ENCODE data around the gene NFKB2. TPM values are rescaled to one million over a fixed set of nuclear protein-coding genes. Genes with fewer than 3 reads are reported as not detected.

NFKB2 gene
- total RNA-seq, 2 donors from 2014 or later = 7.3 to 15.6 TPM

- Histone ChIP-seq H3K27ac (no peak overlapping the region), H3K4me3 (no peak overlapping the region), H3K9me3 (no peaks in the 10 kb centered on the region), H3K27me3 (no peaks in the 10 kb centered on the region), H3K36me3 (peaks cover 33% of the 10 kb centered on the region), H3K4me1 (no peaks in the 10 kb centered on the region)
- no peak for TF ChIP-seq CTCF (IDR thresholded peaks at IDR 0.05)
- no peak for DNase-seq (ENCODE audit: low spot score)
These were observed 10.7 kb upstream of the NFKB2 start for GRCh38 chr10:102384606-102385429.

- DNase-seq (ENCODE audit: low spot score) = no peak
- no peak overlapping the region for H3K4me3 ChIP-seq
- H3K27ac ChIP-seq = no peak overlapping the region
- H3K9me3 ChIP-seq = no peaks in the 10 kb centered on the region
- no peak for TF ChIP-seq CTCF (IDR thresholded peaks at IDR 0.05)
- H3K4me1 ChIP-seq = peaks cover 0 to 10% of the 10 kb centered on the region in 2 donors
- H3K27me3 ChIP-seq = no peaks in the 10 kb centered on the region
- no peaks in the 10 kb centered on the region for H3K36me3 ChIP-seq
These were observed 5.6 kb upstream of the NFKB2 start for GRCh38 chr10:102389894-102390293.

DNA sequence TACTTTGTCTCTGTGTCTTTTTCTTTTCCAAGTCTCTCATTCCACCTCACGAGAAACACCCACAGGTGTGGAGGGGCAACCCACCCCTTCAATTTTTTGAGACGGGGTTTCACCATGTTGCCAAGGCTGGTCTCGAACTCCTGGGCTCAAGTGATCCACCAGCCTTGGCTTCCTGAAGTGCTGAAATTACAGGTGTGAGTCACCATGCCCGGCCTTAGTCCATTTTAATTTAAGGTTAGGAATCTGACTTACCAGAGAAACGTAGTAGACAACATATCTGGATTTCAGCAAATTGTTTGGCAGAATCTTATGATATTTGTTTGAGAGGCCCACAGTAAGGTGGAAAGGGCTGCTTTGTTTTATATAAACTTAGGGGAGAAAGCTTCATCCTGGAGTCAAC lies 3.2 kb upstream of the NFKB2 start:
- no peak for DNase-seq (ENCODE audit: low spot score)
- TF ChIP-seq CTCF (IDR thresholded peaks at IDR 0.05) = no peak
- H3K4me1 ChIP-seq = peaks cover 0 to 27% of the 10 kb centered on the region in 2 donors
- no peaks in the 10 kb centered on the region for H3K36me3 ChIP-seq
- H3K4me3 ChIP-seq = no peak overlapping the region
- no peaks in the 10 kb centered on the region for H3K27me3 ChIP-seq
- H3K27ac ChIP-seq = no peak overlapping the region
- H3K9me3 ChIP-seq = no peaks in the 10 kb centered on the region

DNA sequence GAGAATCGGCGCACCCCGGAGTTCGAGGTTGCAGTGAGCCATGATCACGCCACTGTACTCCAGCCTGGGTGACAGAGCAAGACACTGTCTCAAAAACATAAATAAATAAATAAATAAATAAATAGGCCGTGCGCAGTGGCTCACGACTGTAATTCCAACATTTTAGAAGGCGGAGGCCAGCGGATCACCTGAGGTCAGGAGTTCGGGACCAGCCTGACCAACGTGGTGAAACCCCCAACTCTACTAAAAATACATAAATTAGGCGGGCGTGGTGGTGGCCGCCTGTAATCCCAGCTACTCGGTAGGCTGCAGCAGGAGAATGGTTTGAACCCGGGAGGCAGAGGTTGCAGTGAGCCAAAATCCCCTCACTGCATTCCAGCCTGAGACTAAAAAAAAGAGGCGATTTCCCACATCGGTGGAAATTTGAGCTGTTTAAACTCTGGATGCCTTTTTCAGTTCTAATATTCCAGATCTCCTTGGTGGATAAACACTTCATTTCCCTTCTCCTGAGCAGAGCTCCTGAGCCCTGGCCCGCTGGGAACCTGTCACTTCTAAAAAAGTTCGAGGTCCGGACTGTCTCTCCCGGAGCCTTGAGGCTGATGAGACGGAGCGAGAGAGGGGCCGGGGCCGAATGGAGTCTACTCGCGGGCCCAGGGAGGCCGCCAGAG lies 2.0 kb upstream of the NFKB2 start:
- Histone ChIP-seq H3K36me3 (no peaks in the 10 kb centered on the region), H3K9me3 (no peaks in the 10 kb centered on the region), H3K4me3 (peak overlapping the region; percentile 61 to 62), H3K4me1 (peaks cover 0 to 30% of the 10 kb centered on the region in 2 donors), H3K27me3 (no peaks in the 10 kb centered on the region), H3K27ac (peak overlapping the region; percentile 94 to 95)
- peak in 1 of 2 donors; percentile 99 for TF ChIP-seq CTCF (IDR thresholded peaks at IDR 0.05)
- peak; percentile 93 for DNase-seq (ENCODE audit: low spot score)

- Histone ChIP-seq H3K27ac (peak overlapping the region; percentile 94 to 95), H3K4me1 (peaks cover 0 to 37% of the 10 kb centered on the region in 2 donors)
- peak; percentile 51 to 94 for TF ChIP-seq CTCF (IDR thresholded peaks at IDR 0.05)
These were observed 1.3 kb upstream of the NFKB2 start for GRCh38 chr10:102394079-102394800.

More at GRCh38 chr10:102394079-102394800, 1.3 kb upstream of the NFKB2 start:
- Histone ChIP-seq H3K27me3 (no peaks in the 10 kb centered on the region), H3K4me3 (peak overlapping the region; percentile 61 to 62), H3K9me3 (no peaks in the 10 kb centered on the region), H3K36me3 (no peaks in the 10 kb centered on the region)
- DNase-seq (ENCODE audit: low spot score) = peak; percentile 97
